Measurements from ENCODE around the gene NELL1. TPM values are rescaled to one million over a fixed set of nuclear protein-coding genes. Genes with fewer than 3 reads are reported as not detected.

The NELL1 gene
- total RNA-seq, 2 donors from 2014 or later, result 0.19 TPM; not detected in 1

- Histone ChIP-seq H3K4me3 (no peak overlapping the region), H3K4me1 (no peaks in the 10 kb centered on the region), H3K9ac (ENCODE audit: low read depth in 2 of 2, low read length in 2 of 2) (no peak overlapping the region), H3K9me3 (no peaks in the 10 kb centered on the region), H3K36me3 (no peaks in the 10 kb centered on the region), H3K27me3 (no peaks in the 10 kb centered on the region), H3K27ac (no peak overlapping the region)
- no peak for TF ChIP-seq CTCF (IDR thresholded peaks at IDR 0.05)
- intact Hi-C loops (cut with DNase I), result no loop called here
- DNase-seq, result no peak
These were observed 479.0 kb downstream of the NELL1 start for GRCh38 chr11:21148376-21148775.

DNA sequence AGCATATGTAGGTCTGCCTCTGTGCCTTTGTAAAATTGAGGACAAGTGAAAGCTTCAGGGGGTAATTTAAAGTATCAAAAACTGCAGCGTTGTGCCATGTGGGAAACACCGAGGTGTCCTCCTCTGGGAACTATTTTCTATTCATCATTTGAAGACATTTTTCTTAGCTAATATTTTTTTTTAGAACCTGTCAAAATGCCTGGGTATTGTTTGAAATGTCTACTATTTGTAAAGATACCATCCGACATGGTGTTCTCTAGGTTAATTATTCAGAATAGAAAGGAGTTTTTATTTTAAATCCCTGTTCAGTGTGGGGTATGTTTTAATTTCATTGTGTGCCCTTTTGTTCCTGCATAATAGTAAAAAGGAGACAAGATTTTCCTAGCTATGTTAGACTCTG, 490.8 kb downstream of the NELL1 start:
- no peak for TF ChIP-seq CTCF (IDR thresholded peaks at IDR 0.05)
- Histone ChIP-seq H3K9me3 (no peaks in the 10 kb centered on the region), H3K36me3 (no peaks in the 10 kb centered on the region), H3K4me3 (no peak overlapping the region), H3K27ac (no peak overlapping the region), H3K4me1 (no peaks in the 10 kb centered on the region), H3K9ac (ENCODE audit: low read depth in 2 of 2, low read length in 2 of 2) (no peak overlapping the region), H3K27me3 (no peaks in the 10 kb centered on the region)
- DNase-seq, result no peak
- intact Hi-C loops (cut with DNase I), result no loop called here

GRCh38 chr11:21169639-21170038, 500.3 kb downstream of the NELL1 start:
- H3K27ac ChIP-seq, result no peak overlapping the region
- H3K36me3 ChIP-seq, result no peaks in the 10 kb centered on the region
- H3K4me3 ChIP-seq, result no peak overlapping the region
- H3K9ac ChIP-seq (ENCODE audit: low read depth in 2 of 2, low read length in 2 of 2), result no peak overlapping the region
- no peak for TF ChIP-seq CTCF (IDR thresholded peaks at IDR 0.05)
- H3K27me3 ChIP-seq, result no peaks in the 10 kb centered on the region
- no peaks in the 10 kb centered on the region for H3K9me3 ChIP-seq
- intact Hi-C loops (cut with DNase I), result no loop called here
- DNase-seq, result no peak
- no peaks in the 10 kb centered on the region for H3K4me1 ChIP-seq

GRCh38 chr11:21173476-21173875, 504.1 kb downstream of the NELL1 start:
- intact Hi-C loops (cut with DNase I), result no loop called here
- Histone ChIP-seq H3K9ac (ENCODE audit: low read depth in 2 of 2, low read length in 2 of 2) (no peak overlapping the region), H3K4me3 (no peak overlapping the region), H3K27me3 (no peaks in the 10 kb centered on the region), H3K9me3 (no peaks in the 10 kb centered on the region), H3K4me1 (no peaks in the 10 kb centered on the region), H3K27ac (no peak overlapping the region), H3K36me3 (no peaks in the 10 kb centered on the region)
- no peak for DNase-seq
- TF ChIP-seq CTCF (IDR thresholded peaks at IDR 0.05), result no peak

DNA sequence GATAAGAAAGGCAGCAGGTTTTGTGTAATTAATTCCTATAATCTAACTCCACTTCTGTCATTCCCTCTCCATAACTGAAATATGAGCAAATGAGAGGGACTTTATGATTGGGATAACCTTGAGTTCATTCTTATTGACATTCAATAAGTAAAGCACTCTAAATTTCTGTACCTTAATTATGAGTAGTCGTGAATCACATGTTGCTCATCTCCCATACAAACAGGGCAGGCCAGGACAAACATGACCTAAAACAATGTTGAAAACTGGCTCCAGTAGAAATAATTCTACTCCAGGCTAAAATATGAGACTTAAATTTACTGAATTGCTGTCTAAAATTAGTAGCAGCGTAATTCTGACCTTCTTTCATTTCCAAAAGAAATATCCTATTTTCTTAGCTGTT, 505.4 kb downstream of the NELL1 start:
- TF ChIP-seq CTCF (IDR thresholded peaks at IDR 0.05), result no peak
- DNase-seq, result no peak

GRCh38 chr11:21177379-21177778, 508.0 kb downstream of the NELL1 start:
- Histone ChIP-seq H3K27ac (no peak overlapping the region), H3K36me3 (no peaks in the 10 kb centered on the region), H3K4me1 (no peaks in the 10 kb centered on the region), H3K4me3 (no peak overlapping the region), H3K9ac (ENCODE audit: low read depth in 2 of 2, low read length in 2 of 2) (no peak overlapping the region), H3K9me3 (no peaks in the 10 kb centered on the region), H3K27me3 (no peaks in the 10 kb centered on the region)
- no peak for TF ChIP-seq CTCF (IDR thresholded peaks at IDR 0.05)
- intact Hi-C loops (cut with DNase I), result no loop called here
- DNase-seq, result no peak

More for the DNA sequence above, 505.4 kb downstream of the NELL1 start:
- intact Hi-C loops (cut with DNase I), result no loop called here
- no peaks in the 10 kb centered on the region for H3K36me3 ChIP-seq
- no peaks in the 10 kb centered on the region for H3K27me3 ChIP-seq
- no peak overlapping the region for H3K9ac ChIP-seq (ENCODE audit: low read depth in 2 of 2, low read length in 2 of 2)
- no peak overlapping the region for H3K27ac ChIP-seq
- no peaks in the 10 kb centered on the region for H3K4me1 ChIP-seq
- H3K9me3 ChIP-seq, result no peaks in the 10 kb centered on the region
- no peak overlapping the region for H3K4me3 ChIP-seq

Measured in colonic mucosa (tissue), 4 donors.